DND-41 (cell line): ENCODE data around the gene PASK.

Experiments
- ATAC-seq: fragments of 200-7000 bp; cut with Tn5 transposase; 3 replicates; pipeline ENCODE4 v1.9.1; 2021; ENCODE audit warnings: low read depth; ENCODE audit not compliant: insufficient read depth
- DNase-seq: peaks from one replicate; pipeline ENCODE4 v3.0.0-alpha.2; 2020
- H2AFZ ChIP-seq: 2 replicates; pipeline ENCODE4 v1.6.0; 2012; ENCODE audit warnings: low read depth, low read length
- H3K27ac ChIP-seq: 2 replicates; pipeline ENCODE4 v1.5.1; 2012; ENCODE audit warnings: low read length, inconsistent platforms
- H3K27me3 ChIP-seq: fragments of 200-600 bp; sonication (generic); 2 replicates; pipeline ENCODE4 v1.6.0; 2012; ENCODE audit warnings: low read length, mild to moderate bottlenecking, inconsistent platforms; ENCODE audit not compliant: insufficient read depth, poor library complexity
- H3K36me3 ChIP-seq: 2 replicates; pipeline ENCODE4 v1.5.1; 2012; ENCODE audit warnings: low read length, inconsistent platforms; ENCODE audit not compliant: insufficient read depth
- H3K4me1 ChIP-seq: 2 replicates; pipeline ENCODE4 v1.5.1; 2012; ENCODE audit warnings: mild to moderate bottlenecking, low read length; ENCODE audit not compliant: insufficient read depth
- H3K4me2 ChIP-seq: 2 replicates; pipeline ENCODE4 v1.6.0; 2012; ENCODE audit warnings: mild to moderate bottlenecking, moderate library complexity, low read length, inconsistent platforms; ENCODE audit not compliant: insufficient read depth
- H3K4me3 ChIP-seq, 2 experiments: fragments of 200-600 bp in 1 of 2; shearing (Covaris generic) in 1 of 2; 2 replicates each; pipeline ENCODE4 v1.5.1; 2012 to 2016; ENCODE audit warnings: inconsistent platforms in 2 of 2, low read length in 2 of 2, mild to moderate bottlenecking in 2 of 2, low read depth in 1 of 2, moderate library complexity in 1 of 2
- H3K79me2 ChIP-seq: 2 replicates; pipeline ENCODE4 v1.6.0; 2012; ENCODE audit warnings: low read length, inconsistent platforms; ENCODE audit not compliant: insufficient read depth
- H3K9ac ChIP-seq: 2 replicates; pipeline ENCODE4 v1.6.0; 2012; ENCODE audit warnings: low read depth, mild to moderate bottlenecking, inconsistent platforms, low read length, moderate library complexity
- H3K9me3 ChIP-seq: 2 replicates; pipeline ENCODE4 v1.5.1; 2012; ENCODE audit warnings: low read length, moderate library complexity, mild to moderate bottlenecking, inconsistent platforms; ENCODE audit not compliant: insufficient read depth, severe bottlenecking
- H4K20me1 ChIP-seq: 2 replicates; pipeline ENCODE4 v1.6.0; 2012; ENCODE audit warnings: low read length; ENCODE audit not compliant: insufficient read depth
- EZH2 ChIP-seq: IDR thresholded peaks from 3 replicates; pipeline ENCODE4 v1.6.1; 2012; ENCODE audit warnings: borderline replicate concordance, low read depth, mild to moderate bottlenecking, moderate library complexity, low read length, inconsistent platforms; ENCODE audit not compliant: severe bottlenecking
- TF ChIP-seq, protein P1 (sequence below): IDR thresholded peaks from 2 replicates; pipeline ENCODE4 v1.5.1; 2012; ENCODE audit warnings: borderline replicate concordance, low read length, moderate library complexity, mild to moderate bottlenecking; ENCODE audit not compliant: poor library complexity, severe bottlenecking; ENCODE audit errors: extremely low read depth

PASK gene

GRCh38 chr2:241147336-241147735 lies 1.9 kb downstream of the PASK start:
- H3K27ac ChIP-seq = no peak overlapping the region
- no peak overlapping the region for H3K4me3 ChIP-seq
- H3K79me2 ChIP-seq = peaks cover 62% of the 10 kb centered on the region
- H3K9me3 ChIP-seq = no peaks in the 10 kb centered on the region
- no peak overlapping the region for H2AFZ ChIP-seq
- H4K20me1 ChIP-seq = peaks cover 25% of the 10 kb centered on the region; the same call in 1 of the 2 replicates
- H3K27me3 ChIP-seq = no peaks in the 10 kb centered on the region
- peaks cover 34% of the 10 kb centered on the region for H3K4me1 ChIP-seq
- no peak overlapping the region for H3K9ac ChIP-seq
- TF ChIP-seq, protein P1, sequence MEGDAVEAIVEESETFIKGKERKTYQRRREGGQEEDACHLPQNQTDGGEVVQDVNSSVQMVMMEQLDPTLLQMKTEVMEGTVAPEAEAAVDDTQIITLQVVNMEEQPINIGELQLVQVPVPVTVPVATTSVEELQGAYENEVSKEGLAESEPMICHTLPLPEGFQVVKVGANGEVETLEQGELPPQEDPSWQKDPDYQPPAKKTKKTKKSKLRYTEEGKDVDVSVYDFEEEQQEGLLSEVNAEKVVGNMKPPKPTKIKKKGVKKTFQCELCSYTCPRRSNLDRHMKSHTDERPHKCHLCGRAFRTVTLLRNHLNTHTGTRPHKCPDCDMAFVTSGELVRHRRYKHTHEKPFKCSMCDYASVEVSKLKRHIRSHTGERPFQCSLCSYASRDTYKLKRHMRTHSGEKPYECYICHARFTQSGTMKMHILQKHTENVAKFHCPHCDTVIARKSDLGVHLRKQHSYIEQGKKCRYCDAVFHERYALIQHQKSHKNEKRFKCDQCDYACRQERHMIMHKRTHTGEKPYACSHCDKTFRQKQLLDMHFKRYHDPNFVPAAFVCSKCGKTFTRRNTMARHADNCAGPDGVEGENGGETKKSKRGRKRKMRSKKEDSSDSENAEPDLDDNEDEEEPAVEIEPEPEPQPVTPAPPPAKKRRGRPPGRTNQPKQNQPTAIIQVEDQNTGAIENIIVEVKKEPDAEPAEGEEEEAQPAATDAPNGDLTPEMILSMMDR = no peak
- TF ChIP-seq EZH2 = no peak
- peaks cover 13% of the 10 kb centered on the region for H3K36me3 ChIP-seq
- DNase-seq (no peak), ATAC-seq (no peak)
- peak overlapping the region; percentile 83; the same call in 1 of the 2 replicates for H3K4me2 ChIP-seq

DNA sequence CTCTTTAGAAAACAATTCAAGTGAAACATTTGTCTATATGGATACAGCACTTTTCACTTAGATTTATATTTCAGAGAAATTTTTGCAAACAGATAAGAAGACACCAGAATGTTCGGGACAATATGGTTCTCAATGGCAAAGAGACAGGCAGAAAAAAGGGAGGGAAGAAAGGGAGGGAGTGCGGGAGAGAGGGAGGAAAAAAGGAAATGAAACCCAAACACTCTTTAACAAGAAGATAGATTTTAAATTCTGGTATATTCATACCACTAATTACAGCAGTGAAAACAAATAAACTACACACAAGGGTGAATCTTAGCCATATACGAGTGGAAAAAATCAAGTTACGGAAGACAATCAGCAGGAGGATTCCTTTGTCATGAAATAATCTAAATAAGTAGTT lies 3.0 kb downstream of the PASK start:
- peaks cover 23% of the 10 kb centered on the region for H3K4me1 ChIP-seq
- H3K9ac ChIP-seq = no peak overlapping the region
- no peaks in the 10 kb centered on the region for H3K9me3 ChIP-seq
- no peak overlapping the region for H3K4me3 ChIP-seq
- TF ChIP-seq, protein P1 = no peak
- TF ChIP-seq EZH2 = no peak
- no peak overlapping the region for H3K27ac ChIP-seq
- H3K36me3 ChIP-seq = peaks cover 19% of the 10 kb centered on the region
- H4K20me1 ChIP-seq = peaks cover 32% of the 10 kb centered on the region; the same call in 1 of the 2 replicates
- ATAC-seq = no peak
- no peak overlapping the region for H3K4me2 ChIP-seq
- no peak for DNase-seq
- no peaks in the 10 kb centered on the region for H3K27me3 ChIP-seq
- peaks cover 57% of the 10 kb centered on the region for H3K79me2 ChIP-seq
- no peak overlapping the region for H2AFZ ChIP-seq

GRCh38 chr2:241142593-241142992 lies 6.7 kb downstream of the PASK start:
- ATAC-seq = no peak
- Histone ChIP-seq H2AFZ (no peak overlapping the region), H3K4me1 (peaks cover 5% of the 10 kb centered on the region; the same call in 1 of the 2 replicates), H3K79me2 (peaks cover 35% of the 10 kb centered on the region), H4K20me1 (peaks cover 37% of the 10 kb centered on the region; the same call in 1 of the 2 replicates), H3K9ac (no peak overlapping the region), H3K36me3 (peaks cover 47% of the 10 kb centered on the region), H3K4me3 (no peak overlapping the region), H3K27ac (no peak overlapping the region), H3K27me3 (no peaks in the 10 kb centered on the region), H3K4me2 (no peak overlapping the region), H3K9me3 (no peaks in the 10 kb centered on the region)
- no peak for DNase-seq
- TF ChIP-seq EZH2 = no peak
- TF ChIP-seq, protein P1 = no peak

GRCh38 chr2:241142063-241142462 lies 7.2 kb downstream of the PASK start:
- Histone ChIP-seq H3K36me3 (peaks cover 53% of the 10 kb centered on the region), H3K9me3 (no peaks in the 10 kb centered on the region), H4K20me1 (peaks cover 37% of the 10 kb centered on the region; the same call in 1 of the 2 replicates), H3K4me3 (no peak overlapping the region), H3K4me2 (no peak overlapping the region), H3K27me3 (no peaks in the 10 kb centered on the region), H2AFZ (no peak overlapping the region), H3K9ac (no peak overlapping the region), H3K79me2 (peaks cover 34% of the 10 kb centered on the region), H3K27ac (no peak overlapping the region), H3K4me1 (peaks cover 5% of the 10 kb centered on the region; the same call in 1 of the 2 replicates)
- no peak for ATAC-seq
- no peak for DNase-seq
- TF ChIP-seq EZH2 = no peak
- TF ChIP-seq, protein P1 = no peak
